Amygdala (tissue), 56 donors: ENCODE data around the gene ZGPAT.
"Not testable (repeated sequence)": the region's sequence is repeated elsewhere in the genome, so short reads cannot be mapped to it uniquely, and the experiment has no call there.

Experiments used
- DNase-seq, 56 donors: peaks; one replicate each; lab custom pipeline; 2025; lab: John Stamatoyannopoulos, UW

The ZGPAT gene

DNA sequence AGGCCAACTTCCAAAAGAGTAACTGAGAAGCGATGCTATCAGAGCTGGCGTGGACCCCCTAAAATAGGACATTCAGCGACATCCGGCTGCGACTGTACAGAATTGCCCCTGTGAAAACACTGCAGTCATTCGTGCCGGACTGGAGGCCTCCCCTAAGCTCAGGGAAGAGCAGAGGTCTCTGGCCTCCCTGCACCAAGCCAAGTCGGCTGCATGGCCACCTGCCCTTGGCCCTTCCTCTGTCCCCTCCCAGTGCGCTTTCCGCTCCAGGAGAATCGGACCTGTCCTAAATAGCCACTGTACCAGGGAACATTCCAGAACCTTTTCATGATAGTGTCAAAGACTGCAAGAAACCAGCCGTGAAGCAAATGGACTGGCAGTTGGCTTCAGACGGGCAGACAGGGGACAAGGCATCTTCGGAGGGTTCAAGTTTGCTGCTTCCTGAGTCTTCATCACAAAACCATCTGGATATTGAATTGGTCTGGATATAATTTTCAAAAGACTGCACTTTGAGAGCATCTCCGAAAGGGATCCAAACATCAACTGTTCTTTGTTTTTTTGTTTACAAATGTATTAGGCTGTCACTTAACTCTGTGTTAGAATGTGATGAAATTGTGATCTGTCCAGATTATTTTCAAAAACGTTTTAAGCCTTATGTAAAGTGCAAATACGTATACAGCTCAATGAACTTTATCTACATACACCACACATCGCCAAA is 48.3 kb downstream of the ZGPAT start:
- DNase-seq, result no peak

DNA sequence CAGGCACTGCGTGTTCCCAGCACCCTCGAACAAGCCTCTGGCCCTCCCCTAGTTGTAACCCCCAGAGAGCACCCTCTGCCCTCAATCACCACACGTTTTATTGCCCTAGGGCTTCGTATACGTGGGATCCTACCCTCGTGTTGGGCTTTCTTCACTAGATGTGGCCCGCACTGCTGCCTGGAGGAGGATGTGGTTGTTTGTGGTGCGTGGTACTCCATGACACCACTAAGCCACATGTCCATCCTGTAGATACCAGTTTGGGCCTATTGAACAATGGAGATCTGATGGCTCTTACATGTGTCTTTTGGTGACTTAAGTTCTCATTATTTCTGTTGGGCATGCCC is 48.8 kb downstream of the ZGPAT start:
- DNase-seq, result no peak

DNA sequence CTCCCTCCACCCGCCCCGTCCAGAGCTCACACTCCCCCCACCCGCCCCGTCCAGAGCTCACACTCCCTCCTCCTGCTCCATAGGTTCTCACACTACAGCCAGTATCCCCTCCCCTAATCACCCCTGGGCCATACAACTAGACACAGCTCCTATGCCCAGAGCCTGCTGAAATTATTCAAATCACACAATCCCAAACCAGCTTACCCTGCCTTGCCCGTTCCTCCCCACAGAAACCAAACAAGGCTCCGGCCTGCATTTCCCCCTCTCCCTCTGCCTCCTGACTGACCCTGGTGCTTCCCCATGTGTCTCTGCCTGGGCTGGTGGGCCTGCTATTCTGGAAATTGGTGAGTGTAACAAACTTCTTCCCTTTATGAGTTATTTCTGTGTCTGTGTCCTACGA is 50.3 kb downstream of the ZGPAT start:
- no peak for DNase-seq

DNA sequence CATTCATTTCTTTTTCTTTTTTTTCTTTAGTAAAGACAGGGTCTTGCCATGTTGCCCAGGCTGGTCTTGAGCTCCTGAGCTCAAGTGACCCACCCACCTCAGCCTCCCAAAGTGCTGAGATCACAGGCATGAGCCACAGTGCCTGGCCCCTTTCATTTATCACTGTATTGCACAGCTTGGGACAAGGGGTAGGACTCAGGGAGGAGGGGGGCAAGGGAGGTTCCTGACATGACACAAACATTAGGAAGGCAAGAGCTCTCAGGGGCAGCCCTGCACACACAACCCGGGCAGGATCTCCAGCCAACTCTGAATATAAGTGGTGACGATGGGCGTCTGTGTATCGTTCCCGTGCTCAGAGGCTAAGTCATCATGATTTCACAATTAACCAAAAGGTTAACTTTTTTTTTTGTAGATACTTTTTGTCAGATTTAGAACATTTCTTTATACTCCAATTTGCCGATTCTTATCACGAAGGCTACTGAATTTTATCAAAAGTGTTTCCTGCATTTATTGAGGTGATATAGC is 51.6 kb downstream of the ZGPAT start:
- DNase-seq, result no peak

DNA sequence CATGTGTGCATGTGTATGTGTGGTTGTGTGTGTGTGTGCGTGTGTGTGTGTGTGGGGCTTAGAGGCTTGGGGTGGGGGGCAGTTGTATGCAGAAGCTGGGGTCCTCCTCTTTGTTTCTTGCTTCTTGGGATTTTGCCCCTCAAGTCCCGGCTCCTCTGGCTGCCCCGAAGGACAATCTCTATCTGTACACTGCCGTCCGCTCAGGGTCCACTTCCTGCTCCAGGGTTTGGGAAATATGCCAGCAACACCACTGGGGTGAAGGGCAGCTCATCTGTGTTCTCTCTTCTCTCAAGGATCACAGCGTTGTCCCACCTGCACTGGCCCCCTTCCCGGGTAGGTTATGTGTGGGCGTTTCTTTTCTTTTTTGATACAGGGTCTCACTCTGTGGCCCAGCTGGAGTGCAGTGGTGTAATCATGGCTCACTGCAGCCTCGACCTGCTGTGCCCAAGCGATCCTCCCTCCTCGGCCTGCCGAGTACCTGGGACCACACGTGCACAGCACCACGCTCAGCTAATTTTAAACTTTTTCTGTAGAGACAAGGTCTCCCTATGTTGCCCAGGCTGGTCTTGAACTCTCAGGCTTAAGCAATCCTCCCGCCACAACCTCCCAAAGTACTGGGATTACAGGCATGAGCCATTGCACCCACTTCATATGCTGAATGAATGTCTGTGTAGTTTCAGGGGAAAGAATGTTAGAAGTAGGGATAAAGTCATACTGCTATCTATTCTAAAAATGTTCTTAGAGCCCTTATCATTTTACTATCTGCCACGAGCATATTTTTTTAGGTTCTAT is 57.4 kb downstream of the ZGPAT start:
- DNase-seq, result no peak

DNA sequence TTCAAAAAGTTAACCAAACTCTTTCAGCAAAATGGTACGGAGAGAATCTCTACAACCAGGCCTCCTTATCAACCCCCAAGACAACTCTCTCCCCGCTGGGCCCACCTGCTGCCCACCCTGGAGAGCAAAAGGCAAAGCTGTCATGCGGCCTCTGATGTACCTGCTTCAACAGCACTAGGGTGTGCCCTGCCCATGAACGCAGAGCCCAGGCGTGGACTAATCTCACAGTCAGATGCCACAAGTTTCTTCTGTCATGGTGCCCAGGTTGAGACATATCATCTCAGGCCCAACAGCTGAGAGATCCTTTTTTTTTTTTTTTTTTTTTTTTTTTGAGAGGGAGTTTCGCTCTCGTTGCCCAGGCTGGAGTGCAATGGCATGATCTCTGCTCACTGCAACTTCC is 58.1 kb downstream of the ZGPAT start:
- no peak for DNase-seq

DNA sequence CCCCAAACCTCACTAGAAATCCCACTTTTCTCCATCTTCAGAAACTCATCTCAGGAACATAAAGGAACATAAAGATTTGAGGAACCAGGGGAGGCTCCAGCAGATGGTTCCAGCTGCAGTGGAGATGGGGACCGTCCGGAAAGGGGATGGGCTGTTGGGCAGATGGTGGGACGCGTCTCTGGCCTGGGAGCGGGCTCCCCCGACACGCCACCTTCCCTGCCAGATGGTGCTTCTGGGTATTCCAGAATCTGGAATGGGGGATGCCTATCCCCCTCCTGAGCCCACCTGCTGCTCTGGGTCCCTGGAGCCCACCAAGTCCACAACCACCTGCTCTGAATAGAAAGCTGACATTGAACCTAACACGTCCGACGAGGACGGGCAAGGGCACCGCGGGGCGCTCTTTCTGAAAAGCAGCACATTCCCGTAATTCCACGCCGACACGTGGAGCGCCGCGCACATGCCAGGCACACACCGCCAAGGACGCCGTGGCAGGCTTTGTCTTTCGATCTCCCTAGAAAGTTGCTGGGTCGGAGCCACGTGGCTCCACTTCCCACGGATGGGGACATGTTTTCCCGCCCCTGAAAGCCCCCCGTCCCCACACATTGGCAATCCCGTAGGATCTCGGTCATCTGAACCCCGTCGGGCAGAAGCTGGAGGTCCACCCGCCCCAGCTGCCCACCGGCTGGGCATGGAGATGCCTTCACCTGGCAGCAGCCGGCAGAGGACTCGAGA is 59.0 kb downstream of the ZGPAT start:
- no peak for DNase-seq

DNA sequence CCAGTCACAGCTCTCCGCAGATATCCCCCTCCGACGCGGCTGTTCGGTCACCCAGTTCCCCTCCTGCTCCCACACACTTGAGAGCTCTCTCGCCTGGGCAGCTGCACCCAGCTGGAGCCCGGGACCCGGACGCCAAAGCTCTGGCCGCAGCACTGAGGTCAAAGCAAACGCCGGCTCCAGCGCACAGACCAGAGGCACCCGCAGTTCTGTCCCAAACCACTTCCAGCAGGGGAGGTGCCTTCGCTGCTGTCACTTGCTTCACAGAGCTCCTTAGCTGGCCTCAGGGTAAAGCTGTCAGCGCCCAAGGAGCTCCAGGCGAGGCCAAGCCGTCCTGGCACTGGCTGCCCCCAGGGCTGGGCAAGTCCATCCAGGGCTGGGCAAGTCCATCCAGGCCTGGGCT is 59.6 kb downstream of the ZGPAT start:
- no peak for DNase-seq

DNA sequence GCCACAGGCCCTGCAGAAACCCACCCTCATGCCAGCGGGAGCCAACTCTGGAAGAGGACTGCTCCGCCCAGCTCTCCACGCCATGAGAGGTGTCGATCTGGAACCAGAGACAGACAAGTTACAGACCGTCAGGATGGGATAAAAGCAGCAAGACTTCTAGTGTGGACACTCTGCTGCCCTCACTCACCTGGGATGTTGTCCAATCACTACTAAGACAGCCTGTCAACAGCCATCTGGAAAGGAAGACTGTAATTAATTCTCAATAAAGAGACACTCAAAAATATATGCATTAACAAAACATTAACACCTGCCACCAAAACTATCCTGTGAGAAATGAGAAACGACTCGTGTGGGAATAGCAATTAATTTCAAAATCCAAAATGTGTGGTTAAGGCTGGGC is 60.0 kb downstream of the ZGPAT start:
- DNase-seq, result no peak

DNA sequence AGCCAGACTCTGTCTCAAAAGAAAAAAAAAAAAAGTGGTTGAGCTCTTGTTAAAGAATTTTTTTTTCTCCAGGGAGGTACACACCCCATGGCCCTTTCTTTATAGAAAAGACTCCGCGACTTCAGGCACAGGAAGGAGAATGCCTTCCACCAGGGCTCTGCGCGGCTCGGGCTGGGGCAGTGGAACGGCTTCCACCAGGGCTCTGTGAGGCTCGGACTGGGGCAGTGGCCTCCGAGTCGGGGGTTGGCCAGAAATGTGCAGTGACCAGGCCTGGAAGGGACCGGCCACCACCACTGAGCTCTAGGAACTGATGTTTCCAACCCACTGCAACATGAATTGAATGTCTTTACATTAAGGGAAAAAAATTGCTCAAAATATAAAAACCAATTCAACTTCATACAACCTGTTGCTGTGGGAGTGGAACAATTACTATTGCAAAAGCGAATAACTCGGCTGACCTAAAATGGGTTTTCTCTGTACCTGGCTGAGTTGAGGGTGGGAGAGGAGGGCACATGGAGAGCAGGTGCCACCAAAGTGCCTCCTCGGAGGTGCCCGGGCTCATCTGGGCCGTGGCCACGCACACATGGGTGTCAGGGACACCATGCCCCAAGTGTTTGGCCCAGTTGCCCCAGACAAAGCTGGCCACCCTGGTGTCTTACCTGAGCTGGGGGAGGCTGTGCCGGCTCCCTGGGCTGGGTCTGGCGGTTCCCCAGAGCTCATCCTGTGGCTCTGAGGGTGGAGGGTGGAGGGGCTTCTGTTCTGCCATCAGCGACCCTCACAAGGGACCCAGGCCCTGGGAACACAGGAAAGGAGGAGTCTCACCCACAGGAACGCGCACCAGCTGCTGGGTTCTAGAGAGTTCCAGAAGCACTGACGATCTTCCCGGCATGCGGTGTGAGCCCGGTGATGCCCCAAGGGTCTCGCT is 61.0 kb downstream of the ZGPAT start:
- DNase-seq, result no peak

DNA sequence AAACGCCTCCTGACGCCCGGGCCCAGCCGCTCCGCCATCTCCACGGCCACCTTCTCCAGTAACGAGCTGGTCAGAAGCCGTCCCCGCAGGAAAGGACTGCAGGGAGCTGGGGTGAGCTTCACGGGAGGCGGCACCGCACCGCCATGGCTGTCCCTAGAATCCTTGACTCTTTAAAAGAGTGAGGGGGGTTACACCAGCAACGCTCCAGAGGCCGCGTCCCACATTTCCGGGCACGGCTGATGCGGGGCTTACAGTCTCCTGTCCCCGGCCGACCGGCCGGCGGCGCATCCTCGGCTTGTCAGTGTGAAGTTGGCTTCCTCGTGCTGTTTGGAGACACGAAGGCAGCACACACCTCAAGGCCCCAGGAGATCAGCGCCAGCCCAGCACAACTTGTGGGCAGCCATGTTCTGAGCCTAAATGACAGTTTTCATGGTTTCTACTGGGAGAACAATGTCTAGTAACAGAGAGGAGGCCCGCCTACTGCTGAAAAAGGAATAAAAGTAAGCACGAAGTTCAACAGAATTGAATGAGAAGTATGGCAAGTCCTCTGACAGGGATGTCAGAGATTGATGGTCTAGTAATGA is 62.1 kb downstream of the ZGPAT start:
- DNase-seq, result no peak

DNA sequence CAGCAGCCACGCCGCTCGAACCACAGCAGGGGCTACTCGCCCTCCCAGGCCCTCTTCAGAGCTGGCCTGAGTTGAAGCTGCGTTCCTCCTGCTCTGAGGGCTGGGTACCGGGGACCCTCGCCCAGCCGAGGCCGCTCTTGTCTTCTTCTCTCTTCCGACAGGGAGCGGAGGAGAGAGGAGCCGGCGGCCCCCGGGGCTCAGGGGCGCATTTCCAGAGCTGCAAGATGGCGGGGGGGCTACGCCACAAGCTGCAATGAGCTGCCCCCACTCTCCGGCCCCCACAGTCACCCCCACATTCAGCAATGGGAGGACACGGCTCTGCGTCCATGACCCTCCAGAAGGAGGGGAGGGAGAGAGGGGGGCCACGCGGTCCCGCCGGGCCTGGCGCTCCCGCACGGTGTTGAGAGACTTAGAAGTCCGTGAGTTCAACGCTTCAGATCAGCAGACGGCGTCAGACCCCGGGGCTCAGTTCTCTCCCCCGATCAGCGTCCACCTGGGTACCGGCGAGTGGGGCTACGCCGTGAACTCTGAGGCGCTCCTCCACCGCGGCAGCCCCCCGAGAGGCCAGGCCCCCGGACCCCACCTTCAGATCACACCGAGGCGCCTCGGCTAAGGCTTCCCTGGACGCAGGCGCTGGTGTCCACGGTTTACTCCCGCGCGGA is 63.3 kb downstream of the ZGPAT start:
- DNase-seq, result no peak

DNA sequence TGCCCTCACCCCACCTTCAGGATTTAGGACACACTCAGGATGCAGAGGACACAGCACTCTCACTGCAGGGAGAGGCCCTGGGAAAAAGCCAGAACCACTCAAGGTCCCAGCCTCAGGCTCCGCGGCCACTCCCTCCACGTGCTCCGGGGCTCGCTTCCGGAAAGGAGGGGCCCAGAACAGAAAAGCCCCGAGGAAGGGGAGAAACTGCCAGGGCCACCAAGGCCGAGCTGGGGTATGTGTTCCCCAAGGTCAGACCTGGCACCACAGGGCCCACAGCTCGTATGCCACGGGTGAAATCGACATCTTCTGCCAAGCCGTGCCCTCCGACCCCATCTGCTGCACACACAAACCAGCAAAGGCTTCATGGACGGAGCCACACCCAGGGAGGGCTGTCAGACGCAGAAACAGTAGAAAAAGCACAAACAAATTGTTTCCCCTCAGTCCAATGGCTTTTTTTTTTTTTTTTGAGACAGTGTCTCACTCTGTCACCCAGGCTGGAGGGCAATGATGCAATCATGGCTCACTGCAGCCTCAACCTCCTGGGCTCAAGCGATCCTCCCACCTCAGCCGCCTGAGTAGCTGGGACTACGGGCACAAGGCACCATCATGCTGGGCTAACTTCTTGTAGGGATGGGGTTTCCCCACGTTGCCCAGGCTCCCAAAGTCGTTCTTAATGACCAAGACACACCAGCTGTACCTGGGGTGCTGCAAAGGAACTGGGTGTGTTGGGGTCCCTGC is 65.1 kb downstream of the ZGPAT start:
- no peak for DNase-seq

DNA sequence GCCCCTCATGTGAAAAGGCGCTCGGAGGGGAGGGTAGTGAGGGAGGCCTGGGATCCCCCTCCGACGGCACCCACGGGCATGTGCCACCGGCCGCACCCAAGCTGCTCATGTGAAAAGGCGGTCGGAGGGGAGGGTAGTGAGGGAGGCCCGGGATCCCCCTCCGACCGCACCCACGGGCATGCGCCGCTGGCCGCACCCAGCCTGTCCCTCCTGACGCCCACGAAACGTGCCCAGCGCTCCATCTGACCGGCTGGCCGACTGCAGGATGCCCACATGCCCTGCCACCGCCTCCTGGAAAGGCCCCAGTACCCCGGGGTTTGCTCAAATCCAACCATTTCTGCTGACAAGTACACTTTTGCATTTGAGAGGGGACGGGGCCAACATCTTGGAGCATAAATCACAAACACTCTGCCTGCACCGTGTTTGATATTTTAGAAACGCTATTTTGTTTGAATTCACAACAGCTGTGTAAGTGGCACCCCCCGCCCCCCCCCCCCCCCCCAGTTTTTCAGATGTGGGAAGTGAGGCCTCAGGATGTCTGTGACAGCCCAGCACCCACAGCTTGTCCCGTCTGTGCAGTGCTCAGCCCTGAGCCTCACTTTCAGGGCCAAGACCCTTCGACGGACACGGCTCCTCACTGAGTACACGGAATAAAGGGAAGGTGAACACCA is 65.9 kb downstream of the ZGPAT start:
- DNase-seq, result no peak

DNA sequence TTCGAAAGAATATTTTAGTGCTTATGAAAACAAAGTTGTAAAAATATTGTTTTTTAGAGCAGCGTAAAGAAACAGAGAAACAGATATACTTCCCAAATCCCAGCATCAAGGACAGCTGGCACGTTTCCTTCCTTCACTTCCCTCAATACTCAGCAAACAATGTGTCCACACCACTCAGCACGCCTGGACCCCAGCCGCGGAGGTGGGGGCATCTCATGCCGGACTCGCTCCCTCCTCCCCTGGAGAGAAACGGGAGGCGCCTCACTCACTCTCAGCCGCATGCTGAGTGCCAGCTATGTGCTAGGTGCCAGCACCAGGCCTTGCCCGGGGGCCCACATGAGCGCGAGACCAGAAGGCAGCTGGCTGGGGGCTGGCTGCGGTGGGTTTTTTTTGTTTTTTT is 66.5 kb downstream of the ZGPAT start:
- DNase-seq, result peak in 3 of 56 donors; percentile 12 to 30 (median 27)

DNA sequence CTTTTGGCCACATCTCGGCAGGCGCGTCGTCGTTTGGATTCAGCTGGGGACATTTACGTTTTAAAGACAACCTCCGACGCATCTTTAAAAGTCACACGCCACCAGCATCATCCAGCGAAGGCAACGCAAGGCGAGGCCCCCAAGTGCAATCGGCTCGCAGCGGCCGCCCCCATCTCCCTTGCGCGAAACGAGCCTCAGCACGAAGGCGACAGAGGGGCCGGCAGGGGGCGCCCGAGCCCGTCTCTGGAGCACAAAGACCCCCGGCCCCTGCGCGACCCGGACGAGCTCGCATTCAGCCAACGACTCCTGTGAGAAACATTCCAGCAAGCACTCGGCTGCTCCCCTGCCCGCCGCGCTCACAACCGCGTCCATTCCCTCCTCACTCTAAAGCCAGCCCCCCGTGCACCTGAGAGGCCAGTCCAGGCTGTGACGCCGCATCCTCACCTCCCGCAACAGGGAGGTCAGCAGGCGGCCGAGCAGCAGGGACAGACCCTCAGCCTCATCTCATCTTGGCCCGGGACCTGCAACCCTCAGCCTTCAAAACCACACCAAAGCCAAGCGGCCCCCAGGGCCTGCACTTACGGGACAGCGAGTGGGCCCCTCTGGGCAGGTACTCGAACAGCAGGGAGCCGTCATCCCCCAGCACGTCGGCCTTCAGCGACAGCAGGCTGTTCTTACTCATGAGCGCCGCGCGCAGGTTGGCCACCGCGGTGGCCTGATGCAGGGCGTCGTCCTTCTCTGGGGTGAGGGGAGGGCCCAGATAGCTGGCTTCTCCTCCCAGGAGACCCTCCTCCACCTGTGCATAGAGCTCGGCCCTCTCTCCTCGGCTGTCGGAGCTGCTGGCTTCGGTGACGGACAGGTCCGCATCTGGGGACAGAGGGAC is 67.5 kb downstream of the ZGPAT start:
- peak in 28 of 56 donors; percentile 7 to 73 (median 28) for DNase-seq

DNA sequence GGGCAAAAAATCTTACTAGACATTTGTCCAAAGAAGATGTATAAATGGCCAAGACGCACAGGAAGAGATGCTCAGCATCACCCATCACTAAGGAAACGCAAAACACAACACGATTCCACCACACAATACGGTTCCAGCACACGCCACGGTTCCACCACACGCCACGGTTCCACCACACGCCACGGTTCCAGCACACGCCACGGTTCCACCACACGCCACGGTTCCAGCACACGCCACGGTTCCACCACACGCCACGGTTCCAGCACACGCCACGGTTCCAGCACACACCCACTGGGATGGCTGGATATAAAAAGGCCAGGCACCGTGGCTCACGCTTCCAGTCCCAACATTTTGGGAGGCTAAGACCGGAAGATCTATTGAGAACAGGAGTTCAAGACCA is 69.0 kb downstream of the ZGPAT start:
- DNase-seq, result not testable (repeated sequence)
